Right lobe of liver (tissue), 4 donors: Measurements from ENCODE around the gene TINAG.

ENCODE experiments used
- POLR2A ChIP-seq: fragments of 450-650 bp; IDR thresholded peaks from one replicate; pipeline ENCODE4 v1.6.1; 2017; ENCODE audit warnings: antibody characterized with exemption, mild to moderate bottlenecking
- TF ChIP-seq, protein P1 (sequence below), 4 donors: fragments of 200-600 bp in 3 of 4; fragments of 450-650 bp in 1 of 4; IDR thresholded peaks; one replicate each; pipeline versions ENCODE4 v1.5.1 to v1.8.0; 2016 to 2022; ENCODE audit warnings: antibody characterized with exemption in 4 of 4, mild to moderate bottlenecking in 2 of 4
- donor health status: DM: no; HTN: no; CAD: no.
- donor health status: DM: no; HTN: no; CAD: no.
- donor health status: DM: no; HTN: yes; CAD: no.

DNA sequence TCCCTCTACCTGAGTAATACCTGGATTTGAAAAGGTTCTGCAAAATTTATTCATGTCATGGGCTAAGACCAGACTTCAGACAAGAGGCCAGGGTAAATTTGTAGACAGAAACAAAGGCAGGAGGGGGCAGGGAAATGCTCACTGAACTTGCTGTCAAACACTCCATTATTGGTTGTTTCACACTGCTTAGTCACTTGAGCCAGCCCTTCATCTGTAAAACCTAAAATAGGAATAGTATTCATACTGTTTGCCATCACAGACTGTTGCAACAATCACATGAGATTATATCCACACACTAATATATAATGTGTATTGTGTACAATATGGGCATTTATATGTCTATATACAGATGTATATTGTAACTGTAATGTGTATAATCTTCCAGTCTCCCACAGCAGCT is 6.5 kb upstream of the TINAG start:
- TF ChIP-seq, protein P1, sequence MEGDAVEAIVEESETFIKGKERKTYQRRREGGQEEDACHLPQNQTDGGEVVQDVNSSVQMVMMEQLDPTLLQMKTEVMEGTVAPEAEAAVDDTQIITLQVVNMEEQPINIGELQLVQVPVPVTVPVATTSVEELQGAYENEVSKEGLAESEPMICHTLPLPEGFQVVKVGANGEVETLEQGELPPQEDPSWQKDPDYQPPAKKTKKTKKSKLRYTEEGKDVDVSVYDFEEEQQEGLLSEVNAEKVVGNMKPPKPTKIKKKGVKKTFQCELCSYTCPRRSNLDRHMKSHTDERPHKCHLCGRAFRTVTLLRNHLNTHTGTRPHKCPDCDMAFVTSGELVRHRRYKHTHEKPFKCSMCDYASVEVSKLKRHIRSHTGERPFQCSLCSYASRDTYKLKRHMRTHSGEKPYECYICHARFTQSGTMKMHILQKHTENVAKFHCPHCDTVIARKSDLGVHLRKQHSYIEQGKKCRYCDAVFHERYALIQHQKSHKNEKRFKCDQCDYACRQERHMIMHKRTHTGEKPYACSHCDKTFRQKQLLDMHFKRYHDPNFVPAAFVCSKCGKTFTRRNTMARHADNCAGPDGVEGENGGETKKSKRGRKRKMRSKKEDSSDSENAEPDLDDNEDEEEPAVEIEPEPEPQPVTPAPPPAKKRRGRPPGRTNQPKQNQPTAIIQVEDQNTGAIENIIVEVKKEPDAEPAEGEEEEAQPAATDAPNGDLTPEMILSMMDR (IDR thresholded peaks at IDR 0.05) = no peak
- TF ChIP-seq POLR2A = no peak
